Erythroblast (primary cell): ENCODE results near the gene EFCAB13.

ENCODE experiments used
- GATA1 ChIP-seq: IDR thresholded peaks from 2 replicates; pipeline ENCODE4 v1.6.1; 2011; ENCODE audit warnings: low read depth, mild to moderate bottlenecking, control low read depth, low read length, moderate library complexity
- POLR2A ChIP-seq: IDR thresholded peaks from 2 replicates; pipeline ENCODE4 v1.6.1; 2011; ENCODE audit warnings: mild to moderate bottlenecking, low read length

- TF ChIP-seq POLR2A (no peak), GATA1 (no peak)
These were observed 6.8 kb downstream of the EFCAB13 start for GRCh38 chr17:47330548-47330947.
